Colonic mucosa (tissue), 4 donors: ENCODE results near the gene SAT2. TPM values are rescaled to one million over a fixed set of nuclear protein-coding genes. Genes with fewer than 3 reads are reported as not detected.

Experiments used
- DNase-seq: peaks from one replicate; pipeline ENCODE4 v3.0.0-alpha.2; 2020
- H3K27ac ChIP-seq: fragments of 200-600 bp; one replicate; pipeline ENCODE4 v1.8.0; 2021
- H3K27me3 ChIP-seq: fragments of 200-600 bp; one replicate; pipeline ENCODE4 v1.8.0; 2021
- H3K36me3 ChIP-seq: fragments of 200-600 bp; one replicate; pipeline ENCODE4 v1.8.0; 2021
- H3K4me1 ChIP-seq: fragments of 200-600 bp; one replicate; pipeline ENCODE4 v1.8.0; 2021; ENCODE audit warnings: mild to moderate bottlenecking
- H3K4me3 ChIP-seq: fragments of 200-600 bp; one replicate; pipeline ENCODE4 v1.8.0; 2021
- H3K9ac ChIP-seq, 2 donors: one replicate each; pipeline ENCODE4 v1.7.0; 2013; ENCODE audit warnings: control low read depth in 2 of 2, low read depth in 2 of 2, low read length in 2 of 2
- H3K9me3 ChIP-seq: fragments of 200-600 bp; one replicate; pipeline ENCODE4 v1.8.0; 2021
- CTCF ChIP-seq: fragments of 200-600 bp; IDR thresholded peaks from one replicate; pipeline ENCODE4 v1.8.0; 2022; ENCODE audit warnings: antibody characterized with exemption, mild to moderate bottlenecking
- intact Hi-C: fragments of 100-400 bp; cut with DNase I; formaldehyde crosslinking; loops from one replicate; pipeline ENCODE4 v1.14.1; 2022
- total RNA-seq, 2 donors: library from RNA; stranded (reverse); fragmentation: NEBNext Ultra II Directional in 1 of 2; extraction: Animal tissue kit (Norgen Biotek cat#: 25700) in 1 of 2; gene quantifications; one replicate each; pipeline ENCODE4 v1.2.1, GENCODE V29; 2021
- donor health status: healthy.
- donor health status: DM: no; HTN: no; CAD: no.
- donor health status: DM: no; HTN: no; CAD: no.

SAT2 gene
- total RNA-seq, 2 donors from 2014 or later: 55.3 to 77.3 TPM

- no peak overlapping the region for H3K9ac ChIP-seq
- DNase-seq: no peak
- H3K27me3 ChIP-seq: no peaks in the 10 kb centered on the region
- intact Hi-C loops: loop anchor here (5.0 kb wide), 1 partner anchor 54 kb away; the partner anchor contains the start of genes TP53 and WRAP53
- H3K4me1 ChIP-seq: no peaks in the 10 kb centered on the region
- TF ChIP-seq CTCF: no peak
- no peak overlapping the region for H3K4me3 ChIP-seq
- no peaks in the 10 kb centered on the region for H3K9me3 ChIP-seq
- H3K36me3 ChIP-seq: no peaks in the 10 kb centered on the region
- no peak overlapping the region for H3K27ac ChIP-seq
Observed at GRCh38 chr17:7633093-7633492, 5.5 kb upstream of the SAT2 start.

- peak overlapping the region in 1 of 2 donors; percentile 29 for H3K9ac ChIP-seq
- TF ChIP-seq CTCF: peak; percentile 38
- peak; percentile 32 for DNase-seq
- no peaks in the 10 kb centered on the region for H3K4me1 ChIP-seq
- no peak overlapping the region for H3K4me3 ChIP-seq
- no peaks in the 10 kb centered on the region for H3K36me3 ChIP-seq
- intact Hi-C loops: loop anchor here (5.0 kb wide), 1 partner anchor 55 kb away; the partner anchor contains the start of genes TP53 and WRAP53
- no peaks in the 10 kb centered on the region for H3K27me3 ChIP-seq
- H3K9me3 ChIP-seq: no peaks in the 10 kb centered on the region
- H3K27ac ChIP-seq: no peak overlapping the region
Observed at GRCh38 chr17:7632492-7632894, 4.9 kb upstream of the SAT2 start.

GRCh38 chr17:7631398-7632380, 4.1 kb upstream of the SAT2 start:
- Histone ChIP-seq H3K9ac (no peak overlapping the region), H3K36me3 (no peaks in the 10 kb centered on the region), H3K27me3 (no peaks in the 10 kb centered on the region), H3K27ac (no peak overlapping the region), H3K4me3 (no peak overlapping the region), H3K9me3 (no peaks in the 10 kb centered on the region), H3K4me1 (peaks cover 2% of the 10 kb centered on the region)
- intact Hi-C loops: loop anchor here (5.0 kb wide), 1 partner anchor 56 kb away; the partner anchor contains the start of genes TP53 and WRAP53
- no peak for TF ChIP-seq CTCF
- no peak for DNase-seq

GRCh38 chr17:7629939-7630571, 2.4 kb upstream of the SAT2 start, which contains the start of gene SHBG:
TSS of gene SHBG (plus strand) at chr17:7630135. CDS start at chr17:7630173, 38 bp downstream.
- no peak for TF ChIP-seq CTCF
- Histone ChIP-seq H3K27me3 (no peaks in the 10 kb centered on the region), H3K4me3 (no peak within 1 kb of the TSS), H3K9ac (no peak within 1 kb of the TSS), H3K9me3 (no peaks in the 10 kb centered on the region), H3K4me1 (peaks cover 7% of the 10 kb centered on the region), H3K27ac (no peak within 1 kb of the TSS), H3K36me3 (no peaks in the 10 kb centered on the region)
- intact Hi-C loops: loop anchor here (5.0 kb wide), 1 partner anchor 57 kb away; the partner anchor contains the start of genes TP53 and WRAP53
- no peak for DNase-seq

- H3K9me3 ChIP-seq: no peaks in the 10 kb centered on the region
- H3K4me3 ChIP-seq: peak overlapping the region; percentile 80
- peak overlapping the region; percentile 87 for H3K27ac ChIP-seq
- peaks cover 7% of the 10 kb centered on the region for H3K4me1 ChIP-seq
- no peaks in the 10 kb centered on the region for H3K27me3 ChIP-seq
- peak; percentile 24 for DNase-seq
- peak overlapping the region; percentile 86 to 93 for H3K9ac ChIP-seq
- no peak for TF ChIP-seq CTCF
- intact Hi-C loops: no loop called here
- no peaks in the 10 kb centered on the region for H3K36me3 ChIP-seq
Observed at GRCh38 chr17:7626956-7627249, 718 bp downstream of the SAT2 start.
